ENCODE measurements around the gene NT5DC1. TPM values are rescaled to one million over a fixed set of nuclear protein-coding genes. Genes with fewer than 3 reads are reported as not detected.
A peak's percentile ranks its signal among the peaks of the same experiment; 100 is the strongest.

The NT5DC1 gene
- total RNA-seq, 1 experiment from 2014 or later = 27.6 TPM

DNA sequence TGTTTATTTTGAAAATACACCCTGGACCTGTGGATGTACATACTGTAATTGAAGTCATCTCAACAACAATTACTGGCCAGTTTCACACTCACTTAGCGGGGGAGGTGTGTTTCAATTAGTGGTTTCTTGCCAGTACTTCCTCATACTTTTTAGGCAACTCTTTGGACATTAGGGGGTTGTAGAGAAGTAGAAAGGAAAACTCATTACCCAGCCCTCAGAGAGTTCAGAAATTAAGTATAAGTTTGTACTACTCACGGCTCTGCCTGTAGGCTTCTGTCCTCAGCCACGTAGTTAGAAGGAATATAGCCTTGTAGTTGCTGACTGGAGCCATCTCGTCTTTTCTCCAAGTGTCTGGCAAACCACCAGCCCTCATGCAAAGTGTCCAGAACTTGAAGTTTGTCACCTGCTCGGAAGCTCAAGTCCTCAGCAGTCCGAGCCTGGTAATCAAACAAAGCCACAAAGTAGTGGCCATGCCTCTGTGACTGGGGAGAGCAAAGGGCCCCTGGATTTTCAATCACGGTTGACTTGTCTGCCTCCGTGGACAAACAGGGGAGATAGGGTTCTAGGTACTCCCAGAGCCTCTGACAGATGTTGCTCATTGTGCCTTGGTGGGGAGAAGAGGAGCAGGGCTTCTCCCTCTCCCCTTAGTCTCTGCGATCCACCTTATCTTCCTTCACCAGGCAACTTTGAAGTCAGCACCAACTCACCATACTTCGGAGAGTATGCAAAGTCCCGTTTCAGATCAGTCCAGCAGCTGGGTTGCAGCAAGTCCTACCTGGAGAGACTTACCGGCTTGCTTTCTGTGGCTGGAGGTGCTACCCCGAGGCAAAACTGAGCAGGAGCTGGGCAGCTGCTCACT lies 40.7 kb upstream of the NT5DC1 start:
- intact Hi-C loops (cut with micrococcal nuclease) = loop anchor here (1.0 kb wide), 2 partner anchors 41 to 49 kb away; no protein-coding TSS in a partner anchor
- TF ChIP-seq, protein P1, sequence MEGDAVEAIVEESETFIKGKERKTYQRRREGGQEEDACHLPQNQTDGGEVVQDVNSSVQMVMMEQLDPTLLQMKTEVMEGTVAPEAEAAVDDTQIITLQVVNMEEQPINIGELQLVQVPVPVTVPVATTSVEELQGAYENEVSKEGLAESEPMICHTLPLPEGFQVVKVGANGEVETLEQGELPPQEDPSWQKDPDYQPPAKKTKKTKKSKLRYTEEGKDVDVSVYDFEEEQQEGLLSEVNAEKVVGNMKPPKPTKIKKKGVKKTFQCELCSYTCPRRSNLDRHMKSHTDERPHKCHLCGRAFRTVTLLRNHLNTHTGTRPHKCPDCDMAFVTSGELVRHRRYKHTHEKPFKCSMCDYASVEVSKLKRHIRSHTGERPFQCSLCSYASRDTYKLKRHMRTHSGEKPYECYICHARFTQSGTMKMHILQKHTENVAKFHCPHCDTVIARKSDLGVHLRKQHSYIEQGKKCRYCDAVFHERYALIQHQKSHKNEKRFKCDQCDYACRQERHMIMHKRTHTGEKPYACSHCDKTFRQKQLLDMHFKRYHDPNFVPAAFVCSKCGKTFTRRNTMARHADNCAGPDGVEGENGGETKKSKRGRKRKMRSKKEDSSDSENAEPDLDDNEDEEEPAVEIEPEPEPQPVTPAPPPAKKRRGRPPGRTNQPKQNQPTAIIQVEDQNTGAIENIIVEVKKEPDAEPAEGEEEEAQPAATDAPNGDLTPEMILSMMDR (IDR thresholded peaks at IDR 0.05; ENCODE audit: unreplicated experiment) = no peak
- H3K4me1 Mint-ChIP-seq (ENCODE audit: insufficient read depth, unreplicated experiment) = peaks cover 33% of the 10 kb centered on the region
- ChIA-PET CTCF (interaction anchor here (0.6 to 4.5 kb wide), 22 partner anchors 8 to 575 kb away, joined by 3 to 47 read pairs (median 5); no protein-coding TSS in a partner anchor), POLR2A (interaction anchor here (0.7 to 5.0 kb wide), 21 partner anchors 9 to 608 kb away, joined by 3 to 66 read pairs (median 6); partner anchors contain the start of genes NT5DC1, RWDD1 and ZUP1)
- H3K9me3 Mint-ChIP-seq (ENCODE audit: unreplicated experiment) = no peaks in the 10 kb centered on the region
- H3K36me3 Mint-ChIP-seq (ENCODE audit: insufficient read depth, unreplicated experiment) = no peaks in the 10 kb centered on the region
- DNase-seq (ENCODE audit: unreplicated experiment) = peak; percentile 64
- peak overlapping the region; percentile 76 for H3K4me3 Mint-ChIP-seq (ENCODE audit: unreplicated experiment)
- BruUV-seq (replicated peaks) = TSS peak; percentile 64
- peak overlapping the region; percentile 96 for H3K27ac Mint-ChIP-seq (ENCODE audit: low read depth, unreplicated experiment)
- no peaks in the 10 kb centered on the region for H3K27me3 Mint-ChIP-seq (ENCODE audit: insufficient read depth, unreplicated experiment)

DNA sequence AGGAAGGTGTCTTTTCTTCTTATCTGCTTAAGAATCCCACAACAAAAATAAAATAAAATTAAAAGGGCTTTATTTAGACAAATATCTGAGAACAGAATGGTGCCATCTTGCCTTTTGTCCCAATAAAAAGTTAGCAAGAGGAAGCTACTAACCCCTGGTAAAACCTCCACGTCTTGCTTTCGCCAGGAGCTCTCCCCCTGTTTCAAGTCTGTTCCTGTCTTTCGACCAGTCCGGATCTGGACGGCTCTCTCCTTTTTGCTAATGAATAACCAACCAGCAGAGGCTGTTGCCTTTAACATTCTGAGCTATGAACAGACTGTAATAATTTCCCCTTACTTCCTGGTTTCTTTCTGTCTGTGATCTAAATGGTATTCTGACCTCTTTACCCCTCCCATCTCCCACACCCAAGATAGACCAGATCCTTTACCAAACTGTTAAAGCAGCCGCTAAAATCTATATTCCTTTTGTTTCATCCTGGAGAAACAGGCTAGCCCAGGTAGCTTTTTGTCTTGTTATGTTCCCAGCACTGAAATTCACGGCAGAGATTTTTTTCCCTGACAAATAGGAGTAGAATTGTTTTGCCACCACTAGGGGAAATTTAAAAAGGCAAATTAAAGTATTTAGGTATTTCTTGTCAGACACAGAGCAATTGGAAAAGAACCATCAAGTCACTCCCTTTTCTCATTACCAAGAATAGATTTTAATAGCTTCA lies 39.9 kb upstream of the NT5DC1 start, which contains the start of gene FRK:
TSS of gene FRK (minus strand) at position 320 of the 712 bp plus-strand sequence. CDS start 580 bp downstream, outside the sequence.
- H3K4me1 Mint-ChIP-seq (ENCODE audit: insufficient read depth, unreplicated experiment) = peaks cover 28% of the 10 kb centered on the region
- peak within 1 kb of the TSS; percentile 76 for H3K4me3 Mint-ChIP-seq (ENCODE audit: unreplicated experiment)
- intact Hi-C loops (cut with micrococcal nuclease) = loop anchor here (1.0 kb wide), 2 partner anchors 41 to 49 kb away; no protein-coding TSS in a partner anchor
- peak within 1 kb of the TSS; percentile 96 for H3K27ac Mint-ChIP-seq (ENCODE audit: low read depth, unreplicated experiment)
- no TSS peak for BruUV-seq (replicated peaks)
- no peaks in the 10 kb centered on the region for H3K36me3 Mint-ChIP-seq (ENCODE audit: insufficient read depth, unreplicated experiment)
- ChIA-PET CTCF (interaction anchor here (0.6 to 4.5 kb wide), 35 partner anchors 8 to 1396 kb away, joined by 3 to 47 read pairs (median 5); partner anchors contain the start of gene NT5DC1), POLR2A (interaction anchor here (0.7 to 5.0 kb wide), 24 partner anchors 8 to 608 kb away, joined by 3 to 66 read pairs (median 5); partner anchors contain the start of genes NT5DC1, RWDD1 and ZUP1)
- DNase-seq (ENCODE audit: unreplicated experiment) = peak; percentile 79
- TF ChIP-seq, protein P1 (IDR thresholded peaks at IDR 0.05; ENCODE audit: unreplicated experiment) = peak; percentile 29
- no peaks in the 10 kb centered on the region for H3K9me3 Mint-ChIP-seq (ENCODE audit: unreplicated experiment)
- H3K27me3 Mint-ChIP-seq (ENCODE audit: insufficient read depth, unreplicated experiment) = no peaks in the 10 kb centered on the region

DNA sequence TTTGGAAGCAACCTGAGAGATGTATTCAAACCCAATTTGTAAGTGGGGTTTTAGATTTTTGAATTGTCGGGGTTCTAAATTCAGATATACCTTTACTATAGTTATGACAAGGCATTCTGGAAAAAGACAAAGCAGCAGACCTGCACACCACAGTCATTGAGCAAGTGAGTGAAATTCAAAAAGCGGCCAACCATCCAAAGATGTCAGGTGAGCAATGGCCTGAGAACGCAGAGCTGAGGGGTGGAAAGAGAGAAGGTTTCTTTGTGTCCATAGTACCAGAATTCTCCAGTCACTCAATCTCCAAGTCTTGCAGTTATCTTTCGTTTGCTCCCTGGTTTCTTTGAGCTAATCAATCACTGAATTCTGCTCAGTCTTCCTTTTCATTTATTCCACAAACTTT lies 38.2 kb upstream of the NT5DC1 start:
- POLR2A ChIA-PET = interaction anchor here (0.8 to 5.0 kb wide), 4 partner anchors 9 to 50 kb away, joined by 5 to 66 read pairs (median 22); partner anchors contain the start of gene NT5DC1
- peaks cover 24% of the 10 kb centered on the region for H3K4me1 Mint-ChIP-seq (ENCODE audit: insufficient read depth, unreplicated experiment)

More for the DNA sequence above, 38.2 kb upstream of the NT5DC1 start:
- DNase-seq (ENCODE audit: unreplicated experiment) = no peak
- H3K27me3 Mint-ChIP-seq (ENCODE audit: insufficient read depth, unreplicated experiment) = no peaks in the 10 kb centered on the region
- no TSS peak for BruUV-seq (replicated peaks)
- CTCF ChIA-PET = interaction anchor here (0.8 to 4.5 kb wide), 10 partner anchors 8 to 88 kb away, joined by 3 to 47 read pairs (median 6); partner anchors contain the start of gene NT5DC1
- no peaks in the 10 kb centered on the region for H3K36me3 Mint-ChIP-seq (ENCODE audit: insufficient read depth, unreplicated experiment)
- H3K27ac Mint-ChIP-seq (ENCODE audit: low read depth, unreplicated experiment) = no peak overlapping the region
- intact Hi-C loops (cut with micrococcal nuclease) = no loop called here
- TF ChIP-seq, protein P1 (IDR thresholded peaks at IDR 0.05; ENCODE audit: unreplicated experiment) = no peak
- H3K4me3 Mint-ChIP-seq (ENCODE audit: unreplicated experiment) = no peak overlapping the region
- H3K9me3 Mint-ChIP-seq (ENCODE audit: unreplicated experiment) = no peaks in the 10 kb centered on the region

Measured in MCF 10A (cell line).